ENCODE results near the gene ZNF709.
"Not testable (repeated sequence)": the region's sequence is repeated elsewhere in the genome, so short reads cannot be mapped to it uniquely, and the experiment has no call there.

ZNF709 gene

DNA sequence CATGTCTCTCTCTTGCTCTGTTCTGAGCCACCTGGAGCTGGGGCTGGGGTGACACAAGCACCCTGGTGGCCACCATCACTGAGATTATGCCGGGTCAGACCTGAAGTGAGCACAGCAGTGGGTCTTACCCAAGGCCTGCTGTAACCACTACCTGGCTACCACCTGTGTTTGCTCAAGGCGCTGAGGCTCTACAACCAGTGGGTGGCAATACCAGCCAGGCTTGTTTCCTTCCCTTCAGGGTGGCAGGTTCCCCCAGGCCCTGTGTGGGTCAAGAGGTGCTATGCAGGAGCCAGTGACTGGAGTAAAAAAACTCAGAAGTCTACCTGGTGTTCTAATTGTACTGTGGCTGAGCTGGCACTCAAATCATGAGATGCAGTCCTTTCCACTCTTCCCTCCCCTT is 35.8 kb downstream of the ZNF709 start:
- DNase-seq = no peak

DNA sequence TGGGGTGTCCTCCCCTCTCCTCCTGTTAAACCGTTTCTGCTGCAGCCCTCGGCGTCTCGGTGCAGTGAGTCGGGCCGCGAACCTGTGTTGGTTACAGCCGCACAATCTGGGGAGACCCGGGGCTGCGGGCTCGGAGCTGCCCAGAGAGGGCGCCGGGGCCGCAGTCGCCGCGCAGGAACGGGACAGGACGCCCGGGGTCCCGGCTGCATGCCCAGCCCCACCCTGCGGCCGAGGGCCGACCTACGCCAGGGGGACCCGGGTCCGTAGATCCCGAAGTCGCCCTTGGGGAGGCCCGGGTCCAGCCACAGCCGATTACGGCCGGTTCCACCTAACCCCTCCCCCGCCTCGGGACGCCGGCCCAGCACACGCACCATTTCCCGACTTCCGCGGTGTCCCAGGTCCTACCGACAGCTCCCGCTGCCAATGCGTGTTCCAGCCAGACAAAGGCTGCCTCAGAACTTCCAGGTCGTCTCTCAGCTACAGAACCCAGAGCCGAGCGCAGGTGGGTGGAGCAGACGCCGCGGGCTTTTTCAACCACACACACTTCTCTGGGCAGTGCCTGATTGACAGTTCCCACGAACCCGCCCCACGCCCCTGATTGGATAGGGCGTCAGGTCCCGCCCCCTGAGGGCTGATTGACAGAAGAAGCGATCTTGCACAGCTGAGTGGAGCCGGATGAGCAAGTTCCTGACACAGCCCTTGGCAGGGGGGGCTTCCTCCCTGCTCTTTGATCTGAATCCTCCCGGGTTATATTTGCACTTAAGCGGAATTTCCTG is 43.9 kb downstream of the ZNF709 start, which contains the start of gene ZNF443:
ZNF443 (minus strand) TSS at position 481 of the 776 bp plus-strand sequence; CDS start at position 374, 107 bp downstream.
- peak; percentile 96 for DNase-seq

DNA sequence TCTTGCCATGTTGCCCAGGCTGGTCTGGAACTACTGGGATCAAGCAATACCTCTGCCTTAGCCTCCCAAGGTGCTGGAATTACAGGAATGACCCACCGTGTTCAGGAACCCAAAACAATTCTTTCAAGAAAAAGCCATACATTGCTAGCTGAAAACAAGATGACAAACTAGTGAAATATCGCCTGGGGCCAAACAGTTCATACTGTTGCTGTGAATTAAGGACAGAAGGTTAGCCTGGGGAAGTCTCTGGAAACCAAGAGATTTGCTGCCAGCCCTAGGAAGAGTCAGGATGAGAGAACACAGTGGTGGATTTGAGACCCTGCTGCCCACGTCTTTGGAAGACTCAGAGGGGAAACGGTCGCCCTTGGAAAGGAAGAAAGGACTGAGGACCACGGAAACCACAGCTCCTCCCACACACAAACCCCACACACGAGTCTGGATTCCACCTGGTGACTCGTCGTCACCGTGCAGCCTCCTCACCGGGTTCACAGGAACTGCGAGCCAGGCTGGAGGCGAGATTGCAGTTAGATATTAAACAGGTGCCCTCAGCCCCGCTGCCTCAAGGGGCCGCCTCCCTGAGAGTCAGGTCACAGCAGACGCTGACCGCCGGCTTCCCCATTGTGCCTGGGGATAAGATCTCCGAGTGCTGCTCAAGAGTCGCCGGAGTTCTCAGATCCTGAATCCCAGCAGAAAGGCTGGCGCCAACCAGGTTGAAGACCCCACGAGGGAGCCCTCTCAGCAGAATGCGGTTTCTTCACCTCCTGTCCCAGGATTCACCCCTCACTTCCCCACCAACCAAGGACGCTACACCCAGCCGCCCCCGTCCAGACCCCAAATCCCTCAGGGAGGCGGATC is 44.7 kb downstream of the ZNF709 start:
- peak; percentile 11 for DNase-seq

GRCh38 chr19:12430726-12431299 is 53.8 kb downstream of the ZNF709 start:
- not testable (repeated sequence) for DNase-seq

DNA sequence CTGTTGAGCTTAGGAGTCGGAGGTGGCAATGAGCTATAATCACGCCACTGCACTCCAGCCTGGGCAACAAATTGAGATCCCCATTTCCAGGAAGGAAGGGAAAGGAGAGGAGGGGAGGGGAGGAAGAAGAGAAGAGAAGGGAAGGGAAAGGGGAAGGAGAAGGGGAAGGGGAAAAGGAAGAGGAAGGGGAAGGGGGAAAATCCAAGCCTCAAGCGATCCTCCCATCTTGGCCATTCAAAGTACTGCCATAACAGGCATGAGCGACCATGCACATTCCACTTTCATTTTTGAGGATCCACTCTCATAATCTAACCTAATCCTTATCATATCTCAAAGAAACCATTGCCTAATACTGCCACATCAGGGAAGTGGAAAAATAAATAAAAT is 58.7 kb downstream of the ZNF709 start:
- no peak for DNase-seq

DNA sequence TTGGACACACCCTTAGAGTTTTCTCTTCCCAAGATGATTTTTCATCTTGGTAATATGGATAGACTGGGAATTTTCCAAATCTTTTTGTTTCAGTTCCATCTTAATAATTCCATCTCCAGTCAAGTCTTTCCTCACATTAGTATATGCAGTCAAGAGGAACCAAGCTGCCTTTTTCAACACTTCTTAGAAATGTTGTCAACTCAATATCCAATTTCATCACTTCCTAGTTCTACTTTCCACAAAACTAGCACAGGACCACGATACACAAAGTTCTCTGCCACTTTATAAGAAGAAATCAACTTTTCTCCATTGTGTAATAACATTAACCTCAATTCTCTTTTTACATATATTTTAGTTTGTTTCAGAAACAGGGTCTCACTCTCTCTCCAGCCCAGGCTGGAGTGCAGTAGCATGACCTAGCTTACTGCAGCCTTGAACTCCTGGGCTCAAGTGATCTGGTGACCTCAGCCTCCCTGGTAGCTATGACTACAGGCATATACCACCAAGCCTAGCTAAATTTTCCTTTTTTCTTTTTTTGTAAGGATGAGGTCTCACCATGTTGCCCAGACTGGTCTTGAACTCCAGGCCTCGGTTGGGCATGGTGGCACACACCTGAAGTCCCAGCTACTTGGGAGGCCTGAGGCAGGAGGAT is 59.3 kb downstream of the ZNF709 start:
- DNase-seq = no peak

- not testable (repeated sequence) for DNase-seq
Observed at GRCh38 chr19:12417273-12417672, 67.3 kb downstream of the ZNF709 start.

GRCh38 chr19:12411893-12412292 is 72.7 kb downstream of the ZNF709 start:
- DNase-seq = no peak
